Stomach (tissue), 4 donors: Measurements from ENCODE around the gene IL10RB.

Experiments
- CTCF ChIP-seq, 7 experiments: fragments of 450-650 bp in 4 of 7; fragments of 200-600 bp in 3 of 7; sonication (generic) in 3 of 7; IDR thresholded peaks; one replicate each; pipeline ENCODE4 v1.5.1; 2016 to 2019; ENCODE audit warnings: antibody characterized with exemption in 7 of 7, control low read depth in 2 of 7, mild to moderate bottlenecking in 1 of 7
- POLR2A ChIP-seq, 4 donors: fragments of 450-650 bp; IDR thresholded peaks; one replicate each; pipeline ENCODE4 v1.6.1; 2016; ENCODE audit warnings: antibody characterized with exemption in 4 of 4, control low read depth in 2 of 4, mild to moderate bottlenecking in 1 of 4, moderate library complexity in 1 of 4

DNA sequence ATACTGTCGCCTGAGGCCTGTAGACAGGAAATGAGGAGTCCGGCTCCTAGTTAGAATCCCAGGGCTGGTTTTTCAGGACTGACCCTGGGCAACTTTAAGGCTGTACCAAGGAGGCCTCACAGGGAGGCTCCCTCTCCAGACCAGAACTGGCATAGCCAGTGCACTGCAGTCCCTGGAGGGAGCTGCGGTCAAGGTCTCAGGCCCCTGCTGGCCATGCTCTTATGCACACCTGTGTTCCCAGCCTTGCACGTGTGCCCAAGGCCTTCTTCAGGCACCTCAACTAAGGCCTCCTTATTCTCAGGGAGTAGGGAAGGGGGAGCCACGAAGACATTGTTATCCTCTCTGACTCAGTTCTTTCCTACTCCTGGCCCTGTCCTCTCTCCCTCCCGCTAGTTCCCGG lies 36.6 kb downstream of the IL10RB start:
- TF ChIP-seq CTCF (IDR thresholded peaks at IDR 0.05) (no peak), POLR2A (IDR thresholded peaks at IDR 0.05) (no peak)
